Right atrium auricular region (tissue), 2 donors: ENCODE results near the gene HMBS. TPM values are rescaled to one million over a fixed set of nuclear protein-coding genes. Genes with fewer than 3 reads are reported as not detected.

Experiments
- DNase-seq: peaks from one replicate; pipeline ENCODE4 v3.0.0-alpha.2; 2019; ENCODE audit warnings: low spot score
- H3K27ac ChIP-seq, 2 donors: fragments of 200-600 bp; sonication (generic); 1 replicate in 1 of 2; 2 replicates in 1 of 2; pipeline ENCODE4 v1.5.1; 2016 to 2019
- H3K27me3 ChIP-seq, 2 donors: fragments of 200-600 bp; sonication (generic); one replicate each; pipeline versions ENCODE4 v1.5.1 to v1.6.0; 2017 to 2019
- H3K36me3 ChIP-seq: fragments of 200-600 bp; sonication (generic); one replicate; pipeline ENCODE4 v1.5.1; 2016
- H3K4me1 ChIP-seq, 2 donors: fragments of 200-600 bp; sonication (generic); one replicate each; pipeline versions ENCODE4 v1.5.1 to v1.6.0; 2017 to 2019
- H3K4me3 ChIP-seq, 2 donors: fragments of 200-600 bp; sonication (generic); 1 replicate in 1 of 2; 2 replicates in 1 of 2; pipeline ENCODE4 v1.5.1; 2017 to 2019; ENCODE audit warnings: mild to moderate bottlenecking in 1 of 2, moderate library complexity in 1 of 2
- H3K9me3 ChIP-seq, 2 donors: fragments of 200-600 bp; sonication (generic); one replicate each; pipeline ENCODE4 v1.5.1; 2019
- total RNA-seq, 2 donors: library from RNA; depleted of rRNA; stranded (reverse); fragments of >200 nt; gene quantifications; one replicate each; pipeline ENCODE4 v1.1.0, GENCODE V29; 2016
- TF ChIP-seq, protein P1 (sequence below), 2 donors: fragments of 200-600 bp; sonication (generic); IDR thresholded peaks; one replicate each; pipeline ENCODE4 v1.5.1; 2019; ENCODE audit warnings: antibody characterized with exemption in 2 of 2

The HMBS gene
- total RNA-seq, 2 donors from 2014 or later, result 4.9 to 13.3 TPM

DNA sequence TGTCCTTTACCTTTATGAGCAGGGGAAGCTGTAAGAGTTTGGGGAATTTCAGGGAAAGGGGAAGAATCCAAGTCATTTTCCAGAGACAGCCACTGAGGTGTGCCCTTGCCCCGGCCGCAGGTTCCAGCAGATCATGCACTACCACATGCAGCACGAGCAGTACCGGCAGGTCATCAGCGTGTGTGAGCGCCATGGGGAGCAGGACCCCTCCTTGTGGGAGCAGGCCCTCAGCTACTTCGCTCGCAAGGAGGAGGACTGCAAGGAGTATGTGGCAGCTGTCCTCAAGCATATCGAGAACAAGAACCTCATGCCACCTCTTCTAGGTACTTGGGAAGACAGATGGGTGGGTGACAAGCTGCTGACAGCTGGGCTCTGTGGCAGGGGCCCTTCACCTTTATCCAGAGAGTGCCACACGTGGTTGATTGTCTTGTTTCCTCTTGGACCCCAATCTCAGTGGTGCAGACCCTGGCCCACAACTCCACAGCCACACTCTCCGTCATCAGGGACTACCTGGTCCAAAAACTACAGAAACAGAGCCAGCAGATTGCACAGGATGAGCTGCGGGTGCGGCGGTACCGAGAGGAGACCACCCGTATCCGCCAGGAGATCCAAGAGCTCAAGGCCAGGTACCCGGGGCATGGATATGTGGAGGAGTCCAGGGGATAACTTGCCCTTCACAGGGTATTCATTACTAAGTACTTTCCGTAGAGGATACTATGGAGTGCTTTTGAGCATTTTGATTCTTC is 5.8 kb upstream of the HMBS start:
- H3K4me1 ChIP-seq, result no peaks in the 10 kb centered on the region
- H3K4me3 ChIP-seq, result no peak overlapping the region
- H3K27me3 ChIP-seq, result no peaks in the 10 kb centered on the region
- TF ChIP-seq, protein P1, sequence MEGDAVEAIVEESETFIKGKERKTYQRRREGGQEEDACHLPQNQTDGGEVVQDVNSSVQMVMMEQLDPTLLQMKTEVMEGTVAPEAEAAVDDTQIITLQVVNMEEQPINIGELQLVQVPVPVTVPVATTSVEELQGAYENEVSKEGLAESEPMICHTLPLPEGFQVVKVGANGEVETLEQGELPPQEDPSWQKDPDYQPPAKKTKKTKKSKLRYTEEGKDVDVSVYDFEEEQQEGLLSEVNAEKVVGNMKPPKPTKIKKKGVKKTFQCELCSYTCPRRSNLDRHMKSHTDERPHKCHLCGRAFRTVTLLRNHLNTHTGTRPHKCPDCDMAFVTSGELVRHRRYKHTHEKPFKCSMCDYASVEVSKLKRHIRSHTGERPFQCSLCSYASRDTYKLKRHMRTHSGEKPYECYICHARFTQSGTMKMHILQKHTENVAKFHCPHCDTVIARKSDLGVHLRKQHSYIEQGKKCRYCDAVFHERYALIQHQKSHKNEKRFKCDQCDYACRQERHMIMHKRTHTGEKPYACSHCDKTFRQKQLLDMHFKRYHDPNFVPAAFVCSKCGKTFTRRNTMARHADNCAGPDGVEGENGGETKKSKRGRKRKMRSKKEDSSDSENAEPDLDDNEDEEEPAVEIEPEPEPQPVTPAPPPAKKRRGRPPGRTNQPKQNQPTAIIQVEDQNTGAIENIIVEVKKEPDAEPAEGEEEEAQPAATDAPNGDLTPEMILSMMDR (IDR thresholded peaks at IDR 0.05), result no peak
- H3K27ac ChIP-seq, result no peak overlapping the region
- H3K36me3 ChIP-seq, result peaks cover 84% of the 10 kb centered on the region
- no peaks in the 10 kb centered on the region for H3K9me3 ChIP-seq
- no peak for DNase-seq

DNA sequence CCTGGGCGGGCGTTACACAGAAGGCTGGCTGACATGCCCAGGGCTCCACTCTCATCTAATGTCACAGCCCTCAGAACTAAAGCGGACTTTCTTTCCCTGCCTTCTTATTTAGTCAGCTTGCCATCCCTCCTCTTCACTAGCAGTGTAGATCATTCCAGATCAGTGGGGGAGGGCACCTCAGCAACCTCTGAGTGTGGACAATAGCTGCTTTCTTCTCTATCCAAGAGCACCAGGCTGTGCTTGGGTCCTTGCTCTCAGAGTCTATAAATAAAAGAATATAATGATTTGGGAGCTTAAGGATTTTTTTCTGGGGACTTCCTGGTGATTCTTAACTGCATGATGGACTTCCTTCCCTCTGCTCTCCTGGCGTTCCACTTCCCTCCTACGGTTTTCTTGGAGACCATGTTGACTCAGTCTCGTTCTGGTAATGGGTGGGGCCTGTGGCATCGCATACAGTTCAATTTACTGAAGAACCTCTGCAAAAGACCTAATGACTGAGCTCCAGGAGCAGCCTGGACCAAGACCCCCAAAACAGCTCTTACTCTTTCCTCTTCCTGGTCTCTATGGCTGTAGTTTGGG is 2.9 kb upstream of the HMBS start:
- no peak for DNase-seq
- TF ChIP-seq, protein P1 (IDR thresholded peaks at IDR 0.05), result no peak
- Histone ChIP-seq H3K4me3 (no peak overlapping the region), H3K9me3 (no peaks in the 10 kb centered on the region), H3K27me3 (no peaks in the 10 kb centered on the region), H3K27ac (no peak overlapping the region), H3K4me1 (peaks cover 0 to 18% of the 10 kb centered on the region in 2 donors), H3K36me3 (peaks cover 54% of the 10 kb centered on the region)

DNA sequence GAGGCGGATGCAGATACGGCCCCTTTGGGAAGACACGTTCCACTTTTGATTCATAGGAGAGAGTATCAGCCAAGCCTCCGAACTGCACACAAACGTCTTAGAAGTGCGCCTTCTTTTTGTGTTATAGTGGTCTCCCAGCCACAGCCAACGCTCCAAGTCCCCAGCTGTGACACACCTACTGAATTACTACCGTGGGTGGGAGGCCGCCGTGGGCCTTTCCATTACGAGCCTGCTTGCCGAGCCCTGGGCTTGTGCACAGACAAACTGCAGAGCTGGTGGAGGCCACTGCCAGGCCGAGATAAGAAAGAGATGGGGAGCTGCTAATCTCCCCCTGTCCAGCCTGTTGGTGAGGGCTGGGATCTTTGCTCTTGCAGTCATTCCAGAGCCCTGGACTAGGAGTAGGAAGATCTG is 761 bp downstream of the HMBS start:
- DNase-seq, result no peak

DNA sequence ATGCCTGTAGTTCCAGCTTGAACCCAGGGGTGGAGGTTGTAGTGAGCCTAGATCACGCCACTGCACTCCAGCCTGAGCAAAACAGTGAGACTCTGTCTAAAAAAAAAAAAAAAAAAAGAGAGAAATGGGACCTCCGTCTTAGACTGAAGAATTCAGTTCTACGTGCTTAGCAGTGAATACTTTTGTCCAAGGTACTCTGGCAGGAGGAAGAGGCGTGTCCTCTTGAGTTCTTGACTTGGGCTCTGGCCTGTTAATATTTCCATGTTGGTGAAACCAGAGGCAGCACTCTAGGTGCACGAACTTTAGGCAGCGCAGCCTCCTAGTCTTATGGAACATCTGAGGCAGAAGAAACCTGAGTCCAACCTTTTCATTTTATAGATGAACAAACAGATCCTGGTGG is 2.4 kb downstream of the HMBS start:
- Histone ChIP-seq H3K36me3 (peaks cover 3% of the 10 kb centered on the region), H3K27me3 (no peaks in the 10 kb centered on the region), H3K4me3 (no peak overlapping the region), H3K4me1 (peaks cover 0 to 18% of the 10 kb centered on the region in 2 donors), H3K27ac (no peak overlapping the region), H3K9me3 (no peaks in the 10 kb centered on the region)
- TF ChIP-seq, protein P1 (IDR thresholded peaks at IDR 0.05), result no peak
- DNase-seq, result no peak

More for the DNA sequence above, 761 bp downstream of the HMBS start:
- H3K27me3 ChIP-seq, result no peaks in the 10 kb centered on the region
- peaks cover 18% of the 10 kb centered on the region for H3K36me3 ChIP-seq
- H3K4me1 ChIP-seq, result peaks cover 0 to 18% of the 10 kb centered on the region in 2 donors
- peak overlapping the region; percentile 74 to 90 for H3K4me3 ChIP-seq
- no peaks in the 10 kb centered on the region for H3K9me3 ChIP-seq
- TF ChIP-seq, protein P1 (IDR thresholded peaks at IDR 0.05), result no peak
- H3K27ac ChIP-seq, result peak overlapping the region; percentile 90 to 95

DNA sequence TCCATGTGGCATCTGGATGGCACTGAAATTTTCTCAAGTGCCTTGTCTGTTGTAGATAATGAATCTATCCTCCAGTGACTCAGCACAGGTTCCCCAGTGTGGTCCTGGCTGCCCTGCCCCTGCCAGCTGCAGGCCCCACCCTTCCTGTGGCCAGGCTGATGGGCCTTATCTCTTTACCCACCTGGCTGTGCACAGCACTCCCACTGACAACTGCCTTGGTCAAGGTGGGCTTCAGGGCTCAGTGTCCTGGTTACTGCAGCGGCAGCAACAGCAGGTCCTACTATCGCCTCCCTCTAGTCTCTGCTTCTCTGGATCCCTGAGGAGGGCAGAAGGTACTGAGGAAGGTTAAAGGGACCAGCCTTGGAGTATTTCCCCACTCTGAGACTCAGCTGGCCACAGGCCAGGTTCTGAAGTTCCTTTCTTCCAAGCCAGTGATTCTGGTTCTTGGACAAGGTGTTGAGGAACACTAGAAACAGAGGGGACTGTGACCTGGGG is 3.1 kb downstream of the HMBS start:
- no peak for DNase-seq
- no peaks in the 10 kb centered on the region for H3K27me3 ChIP-seq
- TF ChIP-seq, protein P1 (IDR thresholded peaks at IDR 0.05), result no peak
- H3K4me3 ChIP-seq, result no peak overlapping the region
- peaks cover 6% of the 10 kb centered on the region for H3K36me3 ChIP-seq
- no peaks in the 10 kb centered on the region for H3K9me3 ChIP-seq
- H3K4me1 ChIP-seq, result peaks cover 0 to 22% of the 10 kb centered on the region in 2 donors
- no peak overlapping the region for H3K27ac ChIP-seq
